ENCODE results near the gene PARVB. TPM values are rescaled to one million over a fixed set of nuclear protein-coding genes. Genes with fewer than 3 reads are reported as not detected.

The PARVB gene
- total and polyA plus RNA-seq, 9 of the 15 experiments (the other 6 are each of a cell fraction or from before 2014, with no cell fraction given): 1.1 to 59.2 (median 29.2) TPM

DNA sequence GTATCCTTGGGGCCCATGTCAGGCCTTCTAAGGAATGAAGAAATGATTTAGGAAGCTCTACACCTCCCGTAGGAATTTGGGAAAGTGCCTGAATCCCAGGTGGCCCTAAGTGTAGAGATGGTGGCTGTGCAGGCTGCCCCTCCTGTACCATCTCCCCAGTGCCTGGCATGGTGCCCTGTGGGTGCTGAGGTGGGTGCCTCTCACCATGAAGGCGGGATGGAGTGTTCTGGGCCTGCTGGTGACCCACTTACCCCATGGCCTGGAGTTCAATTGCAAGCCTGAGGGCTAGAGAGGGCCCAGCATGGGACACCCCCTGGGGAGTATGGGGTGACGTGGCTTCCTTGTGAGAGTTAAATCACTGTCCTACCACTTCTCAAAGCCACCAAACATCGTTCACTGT, 49.1 kb upstream of the PARVB start:
- FAIRE-seq: no peak
- no peak overlapping the region for H3K9ac ChIP-seq (ENCODE audit: insufficient read depth in 1 of 2, low read depth in 2 of 2, low read length in 2 of 2)
- H4K20me1 ChIP-seq (replicated peaks; ENCODE audit: control insufficient read depth, insufficient read depth, low read length): no peaks in the 10 kb centered on the region
- no peak for ATAC-seq
- H2AFZ ChIP-seq (ENCODE audit: low read depth, low read length): no peak overlapping the region
- no peak overlapping the region for H3K4me3 ChIP-seq
- H3K27me3 ChIP-seq (ENCODE audit: control insufficient read depth in 2 of 2, insufficient read depth in 2 of 2, low read length in 2 of 2): no peaks in the 10 kb centered on the region
- intact Hi-C loops (cut with micrococcal nuclease) (no loop called here), in situ Hi-C loops (cut with MboI) (no loop called here)
- H3K79me2 ChIP-seq (ENCODE audit: control insufficient read depth, insufficient read depth, low read length): peaks cover 4% of the 10 kb centered on the region; the same call in 2 of the 3 replicates
- peaks cover 11 to 13% of the 10 kb centered on the region in 2 experiments; a peak in 4 of 5 replicates for H3K4me1 ChIP-seq (replicated peaks in 1 of 2; ENCODE audit: control insufficient read depth in 2 of 2, insufficient read depth in 2 of 2, low read length in 2 of 2)
- no peak for TF ChIP-seq GTF2F1 (IDR thresholded peaks at IDR 0.05; ENCODE audit: low read depth, low read length)
- no peak for TF ChIP-seq RB1 (IDR thresholded peaks at IDR 0.05; ENCODE audit: low read depth)
- TF ChIP-seq FIP1L1 (IDR thresholded peaks at IDR 0.05; ENCODE audit: low read depth, low read length, poor library complexity, severe bottlenecking): no peak
- no peak for TF ChIP-seq SRSF1 (IDR thresholded peaks at IDR 0.05; ENCODE audit: low read depth, low read length)
- TF ChIP-seq CTCFL (IDR thresholded peaks at IDR 0.05; ENCODE audit: borderline replicate concordance, insufficient read depth, low read depth, low read length, poor library complexity, severe bottlenecking): no peak
- no peak for TF ChIP-seq ESRRA (IDR thresholded peaks at IDR 0.05; ENCODE audit: borderline replicate concordance, low read depth)
- no peak for TF ChIP-seq SNIP1 (IDR thresholded peaks at IDR 0.05; ENCODE audit: low read depth)
- no peak for TF ChIP-seq ZNF583 (CRISPR knock-in tag; IDR thresholded peaks at IDR 0.05)
- no peak for TF ChIP-seq PKNOX1 (IDR thresholded peaks at IDR 0.05)
- no peak for TF ChIP-seq ARID1B (IDR thresholded peaks at IDR 0.05)
- no peak for TF ChIP-seq PTTG1 (tag; IDR thresholded peaks at IDR 0.05; ENCODE audit: low read depth)
- no peak for TF ChIP-seq ZNF444 (CRISPR knock-in tag; IDR thresholded peaks at IDR 0.05)
- no peak for DNase-seq (ENCODE audit: extremely low read depth in 1 of 4, low spot score in 3 of 4)
- no peak overlapping the region for H3K4me2 ChIP-seq (ENCODE audit: insufficient read depth, low read length)
- CTCF ChIA-PET (ENCODE audit: low intra/inter-chr PET ratio): no interaction called here
- no peak overlapping the region for H3K27ac ChIP-seq (ENCODE audit: extremely low read depth, low read depth, low read length)
- POLR2A ChIA-PET: interaction anchor here (1.3 kb wide), 1 partner anchor 8 kb away, joined by 5 read pairs; no protein-coding TSS in a partner anchor
- 0 out of 2 replicates have a peak, but pooled peaks cover 2% of the 10 kb centered on the region for H3K9me3 ChIP-seq (replicated peaks; ENCODE audit: control insufficient read depth, insufficient read depth, low read depth, low read length)
- BruUV-seq (replicated peaks): no TSS peak
- peaks cover 80% of the 10 kb centered on the region for H3K36me3 ChIP-seq (ENCODE audit: control insufficient read depth, insufficient read depth, low read length)
- H3K9me1 ChIP-seq (ENCODE audit: control insufficient read depth, insufficient read depth, low read length): no peaks in the 10 kb centered on the region
- WGBS (ENCODE audit: insufficient coverage, low coverage, missing lambda C conversion rate): 71% methylated on average over 4 of the region's 4 CpGs
